NCI-H1694 treated with DMSO at 0.1 percent for 48 hours (cell line): Measurements from ENCODE around the gene MBLAC1.

Experiments used
- DNase-seq: peaks from one replicate; lab custom pipeline; 2025; lab: John Stamatoyannopoulos, UW

Gene MBLAC1

DNA sequence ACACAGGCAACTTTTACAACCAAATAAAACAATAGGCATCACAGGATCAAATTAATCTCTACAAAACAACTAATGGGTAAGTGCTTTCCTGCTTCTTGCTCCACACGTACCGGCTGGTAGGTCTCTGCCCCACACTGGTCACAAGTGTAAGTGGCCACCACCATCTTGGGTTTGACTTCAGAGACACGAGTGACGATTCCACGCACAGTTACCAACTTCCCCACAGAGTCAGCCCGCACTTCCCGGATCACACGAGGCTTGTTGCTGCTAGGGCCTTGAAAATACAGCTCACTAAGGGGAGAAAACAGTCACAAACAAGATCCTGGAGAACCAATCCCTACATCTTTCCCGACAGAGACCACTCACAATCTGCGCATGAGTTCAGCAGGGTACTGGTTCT is 27.9 kb upstream of the MBLAC1 start:
- DNase-seq: no peak

DNA sequence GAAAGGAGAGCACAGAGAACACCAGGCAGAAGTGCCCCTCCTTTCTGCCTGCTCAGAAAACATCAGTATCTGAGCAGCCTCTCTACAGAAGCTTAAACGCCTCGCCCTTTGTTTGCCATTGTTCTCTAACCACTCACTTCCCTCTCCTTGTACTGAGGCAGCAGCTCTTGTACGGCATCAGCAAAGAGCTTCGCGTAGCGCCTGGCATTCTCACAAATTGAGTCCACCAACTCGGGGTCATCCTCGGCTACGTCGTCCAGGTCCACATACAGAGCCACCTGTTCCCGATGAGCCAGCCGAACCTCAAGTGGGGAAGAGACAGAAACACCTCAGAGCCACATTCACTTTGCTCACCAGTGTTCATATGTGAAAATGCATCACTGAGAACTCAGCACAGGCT is 27.3 kb upstream of the MBLAC1 start:
- no peak for DNase-seq

DNA sequence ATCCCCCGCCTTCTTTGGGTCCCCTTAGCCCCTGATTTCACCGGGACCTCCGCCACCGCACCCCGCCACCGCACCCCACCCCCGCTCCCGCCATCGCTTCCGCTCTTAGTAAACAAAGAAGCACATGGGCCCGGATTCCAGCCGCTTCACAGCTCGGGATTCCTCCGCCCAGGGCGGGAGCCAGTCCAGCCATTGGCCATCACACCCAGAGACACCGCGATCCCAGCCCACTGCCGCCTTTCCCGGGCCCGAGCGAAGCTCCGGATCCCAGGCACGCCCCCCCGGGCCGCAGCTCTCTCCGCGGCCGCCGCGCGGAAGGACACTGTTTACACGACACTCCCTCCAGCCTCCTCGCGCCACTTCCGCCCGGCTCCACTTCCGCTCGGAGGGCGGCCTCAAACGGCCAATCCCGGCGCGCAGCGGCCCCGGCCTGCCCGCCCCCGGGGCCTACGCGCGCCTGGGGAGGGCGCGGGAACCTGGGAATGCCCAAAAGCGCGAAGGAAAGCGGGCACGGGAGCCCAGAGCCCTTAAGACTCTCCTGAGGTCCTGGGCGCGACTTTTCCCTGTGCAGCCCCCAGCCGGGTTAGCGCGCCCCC is 26.2 kb upstream of the MBLAC1 start:
- peak; percentile 90 for DNase-seq

DNA sequence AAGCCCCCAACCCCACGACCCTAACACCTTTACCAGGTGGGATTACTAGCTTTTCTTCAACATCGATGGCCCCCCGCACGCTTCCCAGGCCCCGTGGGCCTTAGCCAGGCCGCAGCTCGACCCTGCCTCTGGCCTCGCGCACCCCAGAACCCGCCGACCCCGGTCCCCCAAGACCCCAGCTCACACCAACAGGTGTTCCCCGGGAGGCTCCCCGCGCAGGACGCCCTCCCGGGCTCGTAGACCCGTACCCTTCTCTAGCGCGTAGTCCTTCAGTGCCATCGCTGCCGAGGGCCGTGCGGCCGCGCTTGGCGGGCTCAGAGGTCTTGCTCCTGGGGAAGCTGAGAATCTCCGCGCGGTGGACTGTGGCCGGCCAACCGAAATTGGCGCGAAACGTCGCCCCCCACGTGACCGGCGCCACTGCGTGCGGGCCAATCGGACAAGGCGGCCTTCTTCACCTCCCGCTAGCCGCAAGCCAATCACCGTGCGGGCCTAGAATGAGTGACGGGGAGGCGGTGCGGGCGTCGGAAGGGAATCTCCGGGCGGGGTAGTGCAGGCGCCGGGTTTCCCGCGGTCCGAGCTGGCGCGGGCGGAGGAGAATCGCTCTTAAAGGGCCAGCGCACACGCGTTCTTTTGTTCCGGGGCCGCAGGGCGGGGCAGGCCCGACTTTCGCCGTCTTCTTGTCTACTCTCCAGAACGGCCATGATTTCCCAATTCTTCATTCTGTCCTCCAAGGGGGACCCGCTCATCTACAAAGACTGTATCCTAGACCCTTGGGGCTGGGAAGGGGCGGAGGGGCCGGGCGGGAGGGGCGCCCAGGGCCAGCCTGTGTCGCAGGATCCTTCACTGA is 25.5 kb upstream of the MBLAC1 start, which contains the start of the genes AP4M1 and MCM7:
AP4M1 (plus strand) TSS at position 628 of the 847 bp plus-strand sequence; CDS start at position 700, 72 bp downstream.
MCM7 (minus strand) TSS at position 382 of the 847 bp plus-strand sequence; CDS start at position 279, 103 bp downstream.
- peak; percentile 97 for DNase-seq

DNA sequence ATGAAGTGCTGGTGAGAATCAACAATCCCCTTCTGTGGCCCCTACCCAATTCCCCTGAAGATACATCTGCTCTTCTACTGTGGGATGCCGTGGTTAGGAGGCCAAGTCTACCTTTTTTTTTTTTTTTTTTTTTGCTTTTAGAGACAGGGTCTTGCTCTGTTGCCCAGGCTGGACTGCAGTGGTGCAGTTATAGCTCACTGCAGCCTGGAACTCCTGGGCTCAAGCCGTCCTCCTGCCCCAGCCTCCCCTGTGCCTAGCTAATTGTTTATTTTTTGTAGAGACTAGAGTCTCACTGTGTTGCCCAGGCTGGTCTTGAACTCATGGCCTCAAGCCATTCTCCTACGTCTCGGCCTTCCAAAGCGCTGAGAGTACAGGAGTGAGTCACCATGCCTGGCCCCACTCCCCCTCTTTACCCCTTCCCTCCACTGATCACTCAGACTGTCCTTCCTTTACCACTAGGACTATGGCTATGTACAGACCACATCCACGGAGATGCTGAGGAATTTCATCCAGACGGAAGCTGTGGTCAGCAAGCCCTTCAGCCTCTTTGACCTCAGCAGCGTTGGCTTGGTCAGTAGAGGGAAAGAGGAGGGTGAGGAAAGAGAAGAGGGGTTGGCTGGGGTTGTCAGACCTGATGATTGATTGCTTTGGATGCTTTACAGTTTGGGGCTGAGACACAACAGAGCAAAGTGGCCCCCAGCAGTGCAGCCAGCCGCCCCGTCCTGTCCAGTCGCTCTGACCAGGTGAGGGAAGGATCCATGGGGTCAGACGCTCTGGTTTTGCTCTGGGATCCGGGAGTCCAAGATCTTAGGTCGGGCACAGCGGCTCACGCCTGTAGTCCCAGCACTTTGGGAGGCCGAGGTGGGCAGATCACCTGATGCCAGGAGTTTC is 23.6 kb upstream of the MBLAC1 start:
- DNase-seq: no peak

DNA sequence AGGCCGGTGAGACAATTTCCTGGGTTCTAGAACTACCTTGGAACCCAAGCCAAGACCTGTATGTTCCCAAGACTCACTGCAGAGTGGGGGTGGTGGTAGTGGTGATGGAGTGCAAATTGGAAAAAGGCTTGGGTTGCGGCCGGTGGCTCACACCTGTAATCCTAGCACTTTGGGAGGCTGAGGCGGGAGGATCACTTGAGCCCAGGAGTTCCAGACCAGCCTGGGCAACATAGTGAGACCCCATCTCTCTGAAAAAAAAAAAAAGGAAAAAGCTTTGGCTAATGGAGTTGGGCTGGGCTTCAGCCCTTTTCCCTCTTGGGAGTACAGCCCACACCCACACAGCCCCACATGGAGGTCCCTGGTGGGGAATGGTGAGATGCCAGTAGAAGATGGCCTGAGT is 21.2 kb upstream of the MBLAC1 start:
- DNase-seq: no peak

DNA sequence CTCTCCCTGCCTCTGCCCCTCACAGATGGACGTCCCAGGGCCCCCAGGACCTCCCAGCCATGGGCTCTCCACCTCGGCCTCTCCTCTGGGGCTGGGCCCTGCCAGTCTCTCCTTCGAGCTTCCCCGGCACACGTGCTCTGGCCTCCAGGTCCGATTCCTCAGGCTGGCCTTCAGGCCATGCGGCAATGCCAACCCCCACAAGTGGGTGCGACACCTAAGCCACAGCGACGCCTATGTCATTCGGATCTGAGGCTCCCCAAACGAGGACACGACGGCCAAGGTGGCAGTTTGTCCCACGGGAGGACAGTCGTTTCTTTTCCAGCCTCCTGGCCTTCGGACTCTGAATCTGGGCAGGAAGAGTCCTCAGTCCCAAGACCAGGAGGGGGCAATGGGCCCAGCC is 20.1 kb upstream of the MBLAC1 start:
- DNase-seq: no peak

DNA sequence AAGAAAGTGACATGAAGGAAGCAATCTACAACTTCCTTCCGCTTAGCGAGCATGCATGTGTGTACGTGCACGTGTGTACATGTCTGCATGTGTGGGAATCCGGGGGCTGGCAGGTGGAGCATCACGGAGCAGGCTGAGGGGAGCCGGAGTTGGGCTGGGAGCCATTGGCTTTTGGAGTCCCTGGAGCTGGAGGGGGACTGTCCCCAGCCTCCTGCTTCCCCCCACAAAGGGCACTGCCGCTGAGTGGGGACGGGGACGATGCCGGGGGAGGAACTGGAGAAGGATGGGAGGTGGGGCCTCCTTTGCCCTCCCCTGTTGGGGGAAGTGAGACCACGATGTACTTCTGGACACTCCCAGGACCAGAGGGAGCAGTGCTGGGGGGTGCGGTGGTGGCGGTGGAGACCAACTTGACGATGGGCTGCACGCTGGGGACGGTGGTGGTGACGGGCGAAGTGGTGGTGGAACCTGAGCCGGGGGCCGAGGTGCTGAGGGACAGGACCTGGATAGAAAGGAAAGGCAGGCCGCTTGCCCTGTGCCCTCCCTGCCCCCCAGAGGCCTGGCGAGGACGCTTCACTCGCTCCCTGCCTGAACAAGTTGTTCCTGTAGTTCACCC is 19.5 kb upstream of the MBLAC1 start:
- no peak for DNase-seq

DNA sequence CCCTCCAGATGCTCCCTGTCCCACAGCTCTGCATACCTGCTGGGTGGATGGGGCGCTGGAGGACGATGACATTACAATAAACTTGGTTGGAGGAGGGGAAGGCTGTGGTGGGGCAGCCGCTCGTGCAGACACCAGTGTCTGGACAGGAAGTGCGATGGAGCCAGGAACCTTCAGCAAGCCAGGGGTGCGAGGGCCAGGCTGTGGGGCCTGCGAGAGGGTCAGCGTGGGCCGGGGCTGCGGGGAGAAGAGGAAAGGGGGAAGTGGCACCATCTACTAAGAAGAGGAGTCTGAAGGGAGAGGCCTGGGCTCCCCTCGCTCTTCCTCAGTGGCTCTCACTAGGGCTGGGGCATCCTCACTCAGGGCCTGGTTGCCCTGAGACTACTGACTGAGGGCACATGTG is 18.9 kb upstream of the MBLAC1 start:
- no peak for DNase-seq

DNA sequence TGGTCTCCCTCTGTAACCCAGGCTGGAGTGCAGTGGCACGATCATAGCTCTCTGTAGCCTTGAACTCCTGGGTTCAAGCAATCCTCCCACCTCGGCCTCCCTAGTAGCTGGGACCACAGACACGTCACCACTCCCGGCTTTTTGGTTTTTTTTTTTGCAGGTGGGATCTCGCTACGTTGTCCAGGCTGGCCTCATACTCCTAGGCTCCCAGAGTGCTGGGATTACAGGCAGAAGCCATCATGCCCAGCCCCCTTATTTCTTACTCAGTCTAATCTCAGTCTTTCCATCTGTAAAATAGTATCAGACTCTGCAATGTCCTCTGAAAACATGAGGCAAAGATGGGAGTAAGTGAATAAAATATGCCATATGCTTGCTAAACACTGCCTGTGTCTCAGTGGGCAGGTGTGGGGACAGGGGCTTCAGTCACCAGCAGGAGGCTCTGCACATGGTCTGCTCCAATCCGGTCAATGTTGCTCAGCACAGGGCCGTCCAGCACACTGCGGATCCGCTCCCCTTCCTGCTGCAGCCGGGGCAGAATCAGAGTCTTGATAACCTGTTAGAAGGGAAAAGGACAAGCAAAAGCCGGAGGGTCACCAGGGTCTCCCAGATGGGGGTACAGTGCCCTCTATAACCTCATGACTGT is 17.1 kb upstream of the MBLAC1 start:
- no peak for DNase-seq

DNA sequence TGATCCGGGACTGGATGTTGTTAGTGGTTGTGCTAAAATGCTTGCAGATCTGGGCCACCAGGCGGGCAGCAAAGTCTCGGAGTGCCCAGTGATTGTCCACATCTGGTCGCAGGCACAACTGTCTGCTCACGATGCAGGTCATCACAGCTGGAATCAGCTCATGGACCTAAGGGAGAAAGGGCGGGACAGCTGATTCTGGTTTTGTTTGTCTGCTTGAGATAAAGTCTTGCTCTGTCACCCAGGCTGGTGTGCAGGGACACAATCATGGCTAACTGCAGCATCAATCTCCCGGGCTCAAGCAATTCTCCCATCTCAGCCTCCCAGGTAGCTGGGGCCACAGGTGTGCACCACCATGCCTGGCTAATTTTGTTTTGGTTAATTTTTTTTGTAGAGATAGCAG is 15.6 kb upstream of the MBLAC1 start:
- no peak for DNase-seq

DNA sequence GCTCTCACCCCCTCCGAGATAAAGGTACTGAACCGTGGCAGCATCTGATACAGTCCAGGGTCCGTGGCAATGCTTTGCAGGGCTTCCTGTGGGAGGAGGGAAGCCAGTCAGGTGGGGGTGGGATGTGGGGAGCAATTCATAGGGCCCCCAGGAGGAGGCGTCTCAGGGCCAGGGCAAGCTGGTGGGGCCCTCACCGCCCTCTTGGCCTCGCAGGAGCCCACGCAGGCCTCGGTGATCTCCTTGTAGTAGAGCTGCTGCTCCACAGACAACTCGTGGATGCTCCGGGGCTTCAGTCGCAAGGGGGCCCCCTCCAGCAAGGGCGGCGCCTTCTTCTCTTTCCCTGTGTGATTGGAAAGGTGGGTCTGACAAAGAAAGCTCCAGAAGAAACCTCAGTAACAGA is 14.9 kb upstream of the MBLAC1 start:
- no peak for DNase-seq

DNA sequence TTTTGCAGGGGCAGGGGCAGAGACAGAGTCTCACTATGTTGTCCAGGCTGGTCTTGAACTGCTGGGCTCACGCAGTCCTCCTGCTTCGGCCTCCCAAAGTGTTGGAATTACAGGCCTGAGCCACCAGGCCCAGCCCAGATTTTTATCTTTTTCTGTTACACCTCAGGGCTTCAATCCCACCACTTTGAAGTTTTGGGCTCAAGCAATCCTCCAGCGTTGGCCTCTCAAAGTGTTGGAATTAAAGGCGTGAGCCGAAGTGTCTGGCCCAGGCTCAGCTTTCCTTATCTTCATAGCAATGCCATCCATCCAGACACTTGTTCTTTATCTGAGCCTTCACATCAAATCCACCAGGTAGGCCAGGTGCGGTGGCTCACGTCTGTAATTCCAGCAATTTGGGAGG is 11.7 kb upstream of the MBLAC1 start:
- DNase-seq: no peak

DNA sequence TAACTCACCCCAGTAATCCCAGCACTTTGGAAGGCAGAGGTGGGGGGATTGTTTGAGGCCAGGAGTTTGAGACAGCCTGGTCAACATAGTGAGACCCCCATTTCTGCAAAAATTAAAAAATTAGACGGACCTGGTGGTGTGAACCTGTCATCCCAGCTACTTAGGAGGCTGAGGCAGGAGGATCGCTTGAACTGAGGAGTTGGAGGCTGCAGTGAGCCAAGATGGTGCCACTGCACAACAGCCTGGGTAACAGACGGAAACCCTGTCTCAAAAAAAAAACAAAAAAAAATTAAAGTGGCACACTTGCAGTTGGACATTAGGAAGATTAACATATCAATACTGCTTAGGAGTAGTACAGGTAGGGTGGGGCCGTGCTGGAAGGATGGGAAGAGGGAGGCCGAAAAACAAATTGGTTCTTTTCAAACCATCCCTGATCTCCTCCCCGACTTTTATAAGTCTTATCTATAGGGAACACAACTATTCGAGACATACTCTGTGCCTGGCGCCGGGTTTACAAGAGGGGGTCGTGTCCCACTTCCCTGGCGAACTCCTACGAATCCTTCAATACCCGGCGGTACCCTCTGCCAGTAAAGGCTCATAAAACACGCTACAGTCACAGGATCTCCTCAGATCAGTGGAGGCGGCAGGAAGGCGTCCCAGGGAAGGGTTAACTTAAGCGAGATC is 8.2 kb upstream of the MBLAC1 start:
- DNase-seq: no peak

DNA sequence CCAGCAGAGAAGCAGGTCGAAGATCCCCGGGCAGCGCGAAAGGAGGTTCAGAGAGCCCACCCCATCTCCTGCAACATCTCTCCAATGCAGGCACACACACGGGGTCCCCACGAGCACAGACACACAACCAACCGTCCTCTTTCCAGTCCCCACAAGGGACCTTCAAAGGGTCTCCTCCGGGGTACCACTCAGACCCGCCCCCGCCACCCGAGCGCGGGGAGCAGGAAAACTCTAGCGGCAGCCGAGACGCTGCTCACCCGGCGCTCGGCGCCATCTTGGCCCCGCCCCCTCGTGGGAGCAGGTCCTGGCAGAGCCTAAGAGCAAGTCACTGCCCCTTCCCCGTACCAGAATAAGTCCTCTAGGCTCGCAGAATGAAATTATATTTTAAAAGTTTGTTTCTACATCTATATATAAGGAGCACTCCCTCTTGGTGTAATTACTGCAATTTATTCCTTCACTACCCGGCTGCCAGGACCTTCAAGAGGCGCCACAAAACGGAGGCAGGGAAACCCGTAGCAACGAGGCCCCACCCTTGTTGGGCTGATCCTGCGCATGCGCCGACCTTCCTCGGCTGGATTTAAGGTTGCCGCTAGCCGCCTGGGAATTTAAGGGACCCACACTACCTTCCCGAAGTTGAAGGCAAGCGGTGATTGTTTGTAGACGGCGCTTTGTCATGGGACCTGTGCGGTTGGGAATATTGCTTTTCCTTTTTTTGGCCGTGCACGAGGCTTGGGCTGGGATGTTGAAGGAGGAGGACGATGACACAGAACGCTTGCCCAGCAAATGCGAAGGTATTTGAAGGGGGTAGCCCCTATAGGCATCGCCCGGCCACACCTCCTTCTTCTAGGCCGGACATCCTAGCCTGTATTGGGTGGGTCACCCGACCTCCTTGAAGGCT is 7.4 kb upstream of the MBLAC1 start, which contains the start of the genes CNPY4 and TAF6:
CNPY4 (plus strand) TSS at position 563 of the 898 bp plus-strand sequence; CDS start at position 674, 111 bp downstream.
TAF6 (minus strand) TSS at position 287 of the 898 bp plus-strand sequence. CDS start 5,149 bp downstream, outside the sequence.
- DNase-seq: peak; percentile 95

DNA sequence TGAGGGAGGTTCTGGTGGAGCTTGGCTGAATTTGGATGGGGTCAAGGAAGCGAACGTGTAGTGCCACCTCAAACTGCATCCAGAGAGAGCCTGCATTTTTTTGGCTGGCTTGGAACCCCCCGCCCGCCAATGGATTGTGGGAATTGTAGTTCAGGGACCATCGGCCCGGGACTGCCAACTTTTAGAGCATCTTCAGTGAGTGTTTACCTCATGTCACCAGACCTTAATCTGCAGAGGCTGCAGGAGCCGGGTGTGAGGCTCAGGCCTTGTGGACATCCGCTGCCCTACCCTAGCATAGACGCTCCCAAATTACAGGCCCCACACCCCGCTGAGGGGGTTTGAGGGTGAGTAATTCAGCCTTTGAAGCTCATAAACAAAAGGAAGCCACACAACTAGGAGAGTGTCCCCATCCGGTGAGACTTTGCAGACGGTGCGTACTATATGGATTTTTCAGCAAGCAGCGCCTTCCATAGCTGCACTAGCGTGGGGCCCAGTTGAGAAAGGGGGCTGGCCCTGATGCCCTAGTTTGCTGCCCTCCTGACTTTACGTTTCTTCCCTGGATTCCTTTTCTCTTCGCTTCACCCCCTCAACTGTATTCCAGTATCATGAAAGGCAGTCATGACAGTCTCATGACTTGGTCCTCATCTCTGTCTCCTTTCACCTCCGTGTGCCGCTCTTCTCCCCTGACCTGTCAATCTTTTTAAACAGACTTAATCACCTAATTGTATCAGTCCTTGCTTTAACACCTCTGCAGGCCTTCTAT is 6.6 kb upstream of the MBLAC1 start:
- DNase-seq: peak; percentile 61

DNA sequence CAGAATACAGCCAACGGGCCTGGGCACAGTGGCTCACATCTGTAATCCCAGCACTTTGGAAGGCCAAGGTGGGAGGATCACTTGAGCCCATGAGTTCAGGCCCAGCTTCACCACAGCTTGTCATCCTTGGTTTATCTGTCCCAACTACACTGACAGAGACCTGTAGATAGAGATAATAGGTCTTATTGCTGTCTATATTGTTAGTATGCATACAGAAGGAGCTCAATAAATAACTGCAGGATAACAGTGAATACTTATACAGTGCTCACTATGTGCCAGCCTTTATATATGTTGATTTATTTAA is 6.1 kb upstream of the MBLAC1 start:
- DNase-seq: no peak

DNA sequence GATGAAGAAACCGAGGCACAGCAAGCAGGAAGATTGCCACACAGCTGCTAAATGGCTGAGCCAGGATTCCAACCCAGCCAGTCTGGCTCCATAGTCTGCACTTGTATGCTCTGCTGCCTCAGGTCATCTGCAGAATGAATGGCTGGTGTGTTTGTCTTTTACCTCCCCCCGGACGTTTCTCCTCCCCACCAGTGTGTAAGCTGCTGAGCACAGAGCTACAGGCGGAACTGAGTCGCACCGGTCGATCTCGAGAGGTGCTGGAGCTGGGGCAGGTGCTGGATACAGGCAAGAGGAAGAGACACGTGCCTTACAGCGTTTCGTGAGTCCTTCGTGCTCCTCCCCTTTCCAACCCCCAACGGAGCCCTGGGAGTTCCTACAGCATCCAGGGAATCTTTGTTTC is 4.7 kb upstream of the MBLAC1 start:
- no peak for DNase-seq

DNA sequence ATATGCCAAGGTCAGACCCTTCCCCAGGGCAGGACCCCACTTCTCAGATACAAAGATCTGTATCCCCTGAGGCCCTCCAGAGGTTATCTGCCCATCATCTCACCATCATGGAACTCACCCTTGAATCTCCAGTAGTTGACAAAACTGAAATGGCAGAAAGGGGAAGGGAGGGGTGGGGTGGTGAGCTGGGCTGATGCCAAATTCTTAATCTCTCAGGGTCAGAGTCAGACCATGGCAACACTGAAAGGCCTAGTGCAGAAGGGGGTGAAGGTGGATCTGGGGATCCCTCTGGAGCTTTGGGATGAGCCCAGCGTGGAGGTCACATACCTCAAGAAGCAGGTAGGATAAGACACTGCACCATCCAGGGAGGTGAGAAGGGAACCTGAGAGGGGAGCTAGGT is 4.2 kb upstream of the MBLAC1 start:
- no peak for DNase-seq
